SK-N-SH treated with all-trans-retinoic acid at 6 μM for 48 hours (cell line): Measurements from ENCODE around the gene OR6K2.

Source experiments
- ARNTL ChIP-seq: fragments of 450-650 bp; formaldehyde crosslinking; IDR thresholded peaks from 2 replicates; pipeline ENCODE4 v1.5.0; 2020; ENCODE audit warnings: low read depth, mild to moderate bottlenecking, moderate library complexity, borderline replicate concordance
- CSRNP3 ChIP-seq: fragments of 250-450 bp; sonication (Bioruptor Pico); IDR thresholded peaks from 2 replicates; pipeline ENCODE4 v1.5.1; 2021; ENCODE audit warnings: mild to moderate bottlenecking, moderate library complexity
- GLIS3 ChIP-seq: fragments of 250-450 bp; sonication (Bioruptor Pico); IDR thresholded peaks from 2 replicates; pipeline ENCODE4 v1.5.0; 2020; ENCODE audit warnings: mild to moderate bottlenecking, moderate library complexity
- ISL1 ChIP-seq: fragments of 250-450 bp; sonication (Bioruptor Pico); IDR thresholded peaks from 2 replicates; pipeline ENCODE4 v2.1.2; 2022; ENCODE audit warnings: mild to moderate bottlenecking, moderate library complexity
- OSR1 ChIP-seq: fragments of 250-450 bp; sonication (Bioruptor Pico); IDR thresholded peaks from 2 replicates; pipeline ENCODE4 v1.8.0; 2022; ENCODE audit warnings: moderate library complexity, mild to moderate bottlenecking, inconsistent platforms
- PATZ1 ChIP-seq: fragments of 250-450 bp; sonication (Bioruptor Pico); IDR thresholded peaks from 2 replicates; pipeline ENCODE4 v1.8.0; 2020; ENCODE audit warnings: mild to moderate bottlenecking, moderate library complexity, borderline replicate concordance
- RARB ChIP-seq: fragments of 250-450 bp; sonication (Bioruptor Pico); IDR thresholded peaks from 2 replicates; pipeline ENCODE4 v1.8.0; 2021; ENCODE audit warnings: mild to moderate bottlenecking, moderate library complexity
- TCF4 ChIP-seq: fragments of 250-450 bp; sonication (Bioruptor Pico); IDR thresholded peaks from 2 replicates; pipeline ENCODE4 v1.8.0; 2021; ENCODE audit warnings: mild to moderate bottlenecking, moderate library complexity, borderline replicate concordance
- TOX ChIP-seq: fragments of 250-450 bp; sonication (Bioruptor Pico); IDR thresholded peaks from 2 replicates; pipeline ENCODE4 v1.8.0; 2021; ENCODE audit warnings: mild to moderate bottlenecking, moderate library complexity, borderline replicate concordance
- TSHZ2 ChIP-seq: fragments of 250-450 bp; sonication (Bioruptor Pico); IDR thresholded peaks from 2 replicates; pipeline ENCODE4 v1.5.0; 2020; ENCODE audit warnings: mild to moderate bottlenecking, moderate library complexity
- ZC3H10 ChIP-seq: fragments of 250-450 bp; sonication (Bioruptor Pico); IDR thresholded peaks from 2 replicates; pipeline ENCODE4 v1.5.1; 2021; ENCODE audit warnings: mild to moderate bottlenecking, moderate library complexity
- ZFP30 ChIP-seq: fragments of 450-650 bp; formaldehyde crosslinking; IDR thresholded peaks from 2 replicates; pipeline ENCODE4 v1.5.0; 2022; ENCODE audit warnings: mild to moderate bottlenecking, moderate library complexity
- ZNF565 ChIP-seq: fragments of 450-650 bp; formaldehyde crosslinking; conservative IDR thresholded peaks from 2 replicates; pipeline ENCODE4 v1.5.0; 2020; ENCODE audit warnings: low read depth, mild to moderate bottlenecking, moderate library complexity
- ZNF8 ChIP-seq: fragments of 450-650 bp; formaldehyde crosslinking; IDR thresholded peaks from 2 replicates; pipeline ENCODE4 v1.5.0; 2020; ENCODE audit warnings: mild to moderate bottlenecking, moderate library complexity

GRCh38 chr1:158675563-158676323, 24.7 kb downstream of the OR6K2 start:
- no peak for TF ChIP-seq TCF4 (CRISPR knock-in tag)
- no peak for TF ChIP-seq PATZ1 (CRISPR knock-in tag)
- TF ChIP-seq ZNF8 (CRISPR knock-in tag): no peak
- TF ChIP-seq ARNTL (CRISPR knock-in tag): no peak
- TF ChIP-seq ZNF565 (CRISPR knock-in tag): no peak
- no peak for TF ChIP-seq CSRNP3 (CRISPR knock-in tag)
- TF ChIP-seq ZC3H10 (CRISPR knock-in tag): no peak
- TF ChIP-seq ZFP30: no peak
- TF ChIP-seq ISL1 (CRISPR knock-in tag): no peak
- TF ChIP-seq TSHZ2 (CRISPR knock-in tag): no peak
- no peak for TF ChIP-seq RARB (CRISPR knock-in tag)
- no peak for TF ChIP-seq OSR1
- no peak for TF ChIP-seq GLIS3
- TF ChIP-seq TOX (CRISPR knock-in tag): no peak
